GM21619 (cell line): ENCODE measurements around the gene HS6ST1.

ENCODE experiments used
- ATAC-seq: cut with Tn5 transposase; IDR thresholded peaks from one replicate; pipeline ENCODE4 v1.9.1; 2021; ENCODE audit not compliant: unreplicated experiment

Gene HS6ST1, protein sequence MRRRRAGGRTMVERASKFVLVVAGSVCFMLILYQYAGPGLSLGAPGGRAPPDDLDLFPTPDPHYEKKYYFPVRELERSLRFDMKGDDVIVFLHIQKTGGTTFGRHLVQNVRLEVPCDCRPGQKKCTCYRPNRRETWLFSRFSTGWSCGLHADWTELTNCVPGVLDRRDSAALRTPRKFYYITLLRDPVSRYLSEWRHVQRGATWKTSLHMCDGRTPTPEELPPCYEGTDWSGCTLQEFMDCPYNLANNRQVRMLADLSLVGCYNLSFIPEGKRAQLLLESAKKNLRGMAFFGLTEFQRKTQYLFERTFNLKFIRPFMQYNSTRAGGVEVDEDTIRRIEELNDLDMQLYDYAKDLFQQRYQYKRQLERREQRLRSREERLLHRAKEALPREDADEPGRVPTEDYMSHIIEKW

DNA sequence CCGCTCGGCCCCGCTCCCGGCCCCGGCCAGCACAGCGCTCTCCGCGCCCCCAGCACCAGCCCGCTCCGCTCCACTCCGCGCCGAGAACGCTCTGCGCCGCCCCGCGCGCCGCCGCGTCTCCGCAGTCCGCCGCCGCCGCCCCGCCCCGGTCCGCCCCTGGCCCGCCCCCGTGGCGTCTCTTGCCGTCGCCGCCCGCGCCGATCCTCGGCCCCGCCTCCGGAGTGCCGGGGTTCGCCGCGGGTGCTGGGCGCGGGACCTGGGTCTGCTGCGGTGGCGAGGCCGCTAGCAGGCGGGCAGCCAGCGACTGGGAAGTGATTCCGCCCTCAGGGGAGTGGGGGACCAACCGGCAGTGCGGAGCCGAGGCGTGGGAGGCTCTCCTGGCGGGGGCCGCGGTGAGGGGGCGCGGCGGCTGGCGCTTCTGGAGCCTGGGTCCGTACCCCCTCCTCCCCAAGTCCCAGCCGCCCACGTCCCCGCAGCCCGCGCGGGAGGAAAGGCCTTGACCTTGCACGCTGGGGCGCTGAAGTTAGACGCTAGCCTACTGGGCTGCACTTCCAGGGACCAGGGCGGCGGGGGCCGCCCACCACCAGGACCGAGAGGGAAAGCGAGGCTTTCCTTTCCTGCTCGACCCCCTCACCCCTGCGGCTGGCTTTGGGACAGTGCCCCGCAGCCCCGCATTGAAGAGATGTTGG, at the start of gene HS6ST1:
TSS of gene HS6ST1 (minus strand) at position 93 of the 689 bp plus-strand sequence. CDS start 305 bp downstream, outside the sequence.
- ATAC-seq = peak; percentile 66

DNA sequence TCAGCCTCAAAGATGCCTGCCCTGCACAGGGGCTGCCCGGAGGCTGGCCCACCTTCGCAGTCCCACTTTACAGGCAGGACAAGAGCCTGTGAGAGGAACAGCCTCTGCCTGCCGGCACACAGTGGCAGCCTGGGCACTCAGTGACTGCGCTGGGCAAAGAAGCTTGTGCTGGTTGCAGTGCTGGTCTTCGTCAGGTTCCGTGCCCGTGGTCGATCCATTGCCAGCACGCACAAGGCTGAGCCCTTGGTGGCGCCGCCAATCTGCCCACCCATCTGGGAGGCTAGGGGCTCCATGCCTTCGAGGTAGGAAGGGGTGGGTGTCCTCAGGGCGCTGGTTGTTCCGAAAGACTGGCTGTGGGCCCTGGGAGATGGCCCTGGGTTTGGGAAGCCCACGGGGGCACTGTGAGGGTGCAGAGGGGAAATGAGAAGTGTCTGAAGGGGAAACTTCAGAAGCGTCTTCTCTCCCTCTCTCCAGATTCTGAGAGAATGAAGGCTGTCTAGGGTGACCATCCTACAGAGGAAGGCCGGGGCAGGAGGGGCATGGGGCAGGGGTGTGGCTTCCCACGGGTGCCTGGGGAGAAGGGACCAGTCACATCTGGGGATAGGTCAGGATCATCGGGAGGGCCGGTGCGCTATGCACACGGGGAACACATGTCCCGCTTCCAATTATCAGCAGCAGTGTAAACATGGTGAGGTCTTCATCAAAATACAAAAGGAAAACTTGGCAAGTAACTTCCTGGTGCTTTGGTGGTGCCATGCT, 49.1 kb upstream of the HS6ST1 start:
- ATAC-seq = no peak

DNA sequence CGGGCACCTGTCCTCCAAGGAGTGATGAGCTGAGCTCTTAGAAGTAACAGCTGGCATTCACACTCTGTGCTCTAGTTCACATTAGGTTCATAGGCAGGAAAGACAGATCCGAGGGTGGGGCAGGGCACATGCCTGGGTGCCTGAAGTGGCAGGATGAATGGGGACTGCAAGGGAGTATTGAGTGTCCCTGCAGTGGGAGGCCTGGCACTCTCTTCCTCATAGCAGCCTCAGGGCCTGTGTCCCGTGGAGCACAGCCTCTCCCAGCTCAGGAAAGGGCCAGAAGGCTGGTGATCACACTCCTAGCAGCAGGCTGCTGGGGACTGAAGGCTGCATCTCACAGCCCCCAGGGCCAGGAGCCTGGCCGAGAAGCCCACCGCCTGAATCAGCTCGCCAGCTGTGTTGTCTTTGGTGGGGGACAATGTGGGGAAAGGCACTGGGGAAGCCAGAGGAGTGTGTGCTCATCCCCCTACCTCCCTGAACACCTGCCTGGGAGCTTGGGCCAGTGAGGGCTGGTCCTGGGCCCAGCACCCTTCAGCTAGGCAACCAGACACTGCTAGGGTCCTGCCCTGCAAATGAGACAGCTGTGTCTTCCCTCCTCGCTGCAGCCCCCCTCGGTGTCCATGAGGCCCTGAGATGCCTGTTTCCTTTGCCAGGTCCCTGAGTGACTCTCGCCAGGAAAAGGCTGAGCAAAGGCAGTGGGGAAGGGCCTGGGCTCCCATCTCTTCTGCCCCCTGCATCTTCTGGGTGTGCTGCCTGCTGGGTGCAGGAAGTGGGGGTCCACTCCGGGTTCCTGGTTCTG, 48.2 kb upstream of the HS6ST1 start:
- ATAC-seq = no peak

DNA sequence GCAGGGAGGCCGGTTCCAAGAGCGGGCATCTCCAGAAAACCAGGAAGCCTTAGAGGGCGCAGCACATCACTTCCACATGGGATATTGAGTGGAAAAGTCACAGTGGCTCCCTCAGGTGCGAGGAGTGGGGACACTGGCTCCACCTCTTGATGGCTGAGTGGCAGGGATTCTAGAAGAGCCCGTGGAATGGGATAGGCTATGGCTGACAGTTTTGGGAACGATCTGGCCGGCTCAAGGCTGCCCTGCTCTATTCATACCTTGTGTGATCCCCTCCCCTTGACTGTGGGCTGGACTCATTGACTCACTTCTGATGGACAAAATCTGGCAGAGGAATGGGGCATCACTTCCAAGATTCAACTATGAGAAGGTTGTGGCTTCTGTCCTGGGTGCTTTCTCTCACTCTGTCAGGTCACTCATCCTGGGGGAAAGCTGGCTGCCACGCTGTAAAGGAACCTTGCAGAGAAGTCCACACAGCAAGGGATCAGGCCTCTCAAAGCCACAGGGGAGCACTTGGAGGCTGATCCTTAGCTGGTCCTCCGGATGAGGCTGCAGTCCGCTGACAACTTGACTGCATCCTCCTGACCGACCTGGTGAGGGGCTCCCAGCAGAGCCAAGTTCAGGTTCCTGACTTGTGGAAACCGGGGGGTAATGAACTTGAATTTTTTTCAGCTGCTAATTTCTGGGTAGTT, 46.7 kb upstream of the HS6ST1 start:
- no peak for ATAC-seq

DNA sequence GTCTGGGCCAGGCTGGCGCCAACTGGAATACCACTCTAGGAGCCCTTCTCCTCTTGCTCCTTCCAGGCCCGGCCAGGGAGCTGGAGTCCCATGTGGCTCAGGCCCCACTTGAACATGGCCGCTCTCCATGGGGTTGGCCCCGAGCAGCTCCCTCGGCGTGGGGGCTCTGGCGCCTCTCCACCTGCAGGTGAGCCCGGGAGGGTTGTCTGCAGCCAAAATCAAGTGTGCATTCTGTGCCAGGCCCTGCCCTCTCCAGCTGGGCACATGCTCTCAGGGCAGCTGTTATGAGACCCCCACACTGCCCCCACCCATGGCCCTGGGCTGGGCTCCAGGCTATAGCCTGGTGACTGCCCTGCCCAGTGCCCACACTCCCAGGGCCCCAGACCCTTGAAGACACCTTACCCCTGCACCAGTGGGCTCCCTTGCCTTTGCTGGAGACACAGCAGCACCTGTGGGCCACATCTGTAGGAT, 45.8 kb upstream of the HS6ST1 start:
- no peak for ATAC-seq

DNA sequence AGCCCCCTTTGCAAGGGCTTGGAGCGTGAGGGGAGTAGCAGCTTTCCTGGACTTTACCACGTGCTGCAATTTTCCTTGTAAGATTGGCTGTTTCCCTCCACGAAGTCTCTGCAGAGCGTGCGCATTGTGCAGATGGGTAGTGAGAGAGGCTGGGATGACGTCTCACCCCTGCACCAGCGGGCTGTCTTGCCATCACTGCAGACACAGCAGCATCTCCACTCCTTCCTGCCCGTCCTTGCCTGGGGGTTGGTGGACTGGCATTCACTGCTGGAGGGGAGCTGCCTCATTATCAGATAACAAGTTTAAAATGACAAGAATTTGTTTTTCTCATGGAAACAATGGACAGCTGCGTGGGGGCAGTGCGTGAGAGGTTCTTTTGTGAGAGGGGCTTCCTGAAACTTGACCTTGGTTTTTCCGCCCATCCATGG, 45.3 kb upstream of the HS6ST1 start:
- ATAC-seq = no peak

DNA sequence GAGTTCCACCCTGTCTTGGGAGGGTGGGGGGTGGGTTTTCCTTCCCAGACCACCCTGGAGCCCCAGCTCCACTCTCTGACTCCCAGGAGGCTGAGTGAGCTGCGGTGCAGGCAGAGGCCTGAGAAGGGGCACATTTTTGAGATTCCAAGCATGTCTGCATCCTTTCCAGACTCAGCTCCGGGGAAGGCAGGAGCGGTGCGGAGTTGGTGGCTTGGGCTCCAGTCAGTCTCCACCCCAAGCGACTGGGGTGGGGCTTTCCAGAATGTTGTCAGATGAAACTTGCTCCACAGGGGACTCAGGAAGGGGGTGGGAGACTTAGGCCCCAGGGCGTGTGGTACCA, 44.2 kb upstream of the HS6ST1 start:
- no peak for ATAC-seq

DNA sequence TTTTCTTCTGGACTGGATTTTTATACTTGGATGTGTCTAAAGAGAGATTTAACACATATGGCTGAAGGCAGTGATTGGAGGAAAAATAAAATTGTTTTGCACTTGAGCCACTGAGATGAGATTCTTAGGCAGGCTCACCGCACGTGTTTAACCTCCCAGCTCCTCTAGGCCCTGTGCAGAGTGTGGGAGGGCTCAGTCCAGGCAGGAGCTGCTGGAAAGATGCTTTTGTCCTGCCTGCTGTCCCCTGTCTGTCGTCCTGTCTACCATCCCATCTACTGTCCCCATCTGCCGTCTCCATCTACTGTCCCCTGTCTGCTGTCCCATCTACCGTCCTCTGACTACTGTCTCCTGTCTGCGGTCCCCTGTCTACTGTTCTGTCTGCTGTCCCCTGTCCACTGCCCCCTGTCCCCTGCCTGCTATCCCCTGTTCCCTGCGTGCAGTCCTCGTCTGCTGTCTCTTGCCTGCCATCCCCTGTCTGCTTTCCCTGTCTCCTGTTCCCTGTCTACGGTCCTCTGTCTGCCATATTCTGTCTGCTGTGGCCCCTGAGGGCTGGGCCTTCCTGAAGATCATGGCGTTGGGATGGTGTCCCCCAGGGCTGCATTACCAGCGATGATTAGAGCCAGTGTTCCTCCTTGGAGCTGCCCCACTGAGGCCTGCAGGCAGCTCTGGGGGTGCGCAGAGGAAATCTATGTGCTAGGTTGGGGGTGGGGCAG, 43.7 kb upstream of the HS6ST1 start:
- ATAC-seq = no peak

DNA sequence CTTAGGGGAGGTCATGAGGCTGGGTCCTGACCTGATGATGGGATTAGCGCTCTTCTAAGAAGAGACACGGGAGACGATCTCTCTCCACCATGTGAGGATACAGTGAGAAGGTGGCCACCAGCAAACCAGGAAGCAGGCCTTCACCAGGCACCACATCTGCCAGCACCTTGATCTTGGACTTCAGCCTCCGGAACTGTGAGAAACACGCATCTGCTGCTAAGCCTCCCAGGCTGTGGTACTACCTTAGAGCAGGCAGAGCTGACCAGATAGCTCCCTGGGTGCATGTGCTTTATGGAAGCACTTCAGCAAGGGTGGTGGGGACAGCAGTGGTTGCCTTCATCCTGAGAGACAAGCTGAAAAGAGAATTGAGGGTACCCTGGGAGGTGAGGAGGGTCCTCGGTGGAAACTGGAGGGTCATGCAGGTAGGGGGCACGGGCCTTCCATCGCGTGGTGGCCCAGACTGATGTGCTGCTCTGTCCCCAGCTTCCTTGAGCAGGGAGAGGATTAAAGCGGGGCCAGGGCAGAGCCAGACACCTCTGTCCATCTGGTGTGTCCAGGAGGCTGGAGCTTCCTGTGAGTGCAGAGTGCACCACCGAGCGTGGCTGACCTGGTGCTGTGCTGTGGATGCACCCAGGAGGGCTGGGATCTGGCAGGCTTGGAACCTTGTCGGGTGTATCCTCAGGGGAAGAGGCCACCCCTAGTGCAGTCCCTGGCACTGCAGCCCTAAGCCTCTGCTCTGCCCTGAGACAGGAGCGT, 42.9 kb upstream of the HS6ST1 start:
- no peak for ATAC-seq

DNA sequence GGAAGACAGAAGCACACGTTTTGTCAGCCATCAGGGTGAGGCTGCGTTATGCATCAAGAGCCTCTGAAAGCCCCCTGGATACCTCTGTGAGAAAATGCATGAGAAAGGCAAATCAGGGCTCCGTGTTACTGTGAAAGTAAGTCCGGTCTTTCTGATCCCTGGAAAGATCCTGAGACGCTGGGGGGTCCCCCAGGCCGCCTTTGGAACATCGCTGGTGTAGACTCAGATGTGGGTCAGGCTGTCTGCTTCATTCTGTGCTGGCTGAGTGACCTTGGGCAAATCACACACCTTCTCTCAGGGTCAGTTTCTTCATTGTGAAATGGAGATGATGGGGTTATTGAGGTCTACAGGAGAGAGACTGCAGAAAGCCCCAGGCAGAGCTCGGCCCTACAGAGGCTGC, 42.0 kb upstream of the HS6ST1 start:
- ATAC-seq = no peak

DNA sequence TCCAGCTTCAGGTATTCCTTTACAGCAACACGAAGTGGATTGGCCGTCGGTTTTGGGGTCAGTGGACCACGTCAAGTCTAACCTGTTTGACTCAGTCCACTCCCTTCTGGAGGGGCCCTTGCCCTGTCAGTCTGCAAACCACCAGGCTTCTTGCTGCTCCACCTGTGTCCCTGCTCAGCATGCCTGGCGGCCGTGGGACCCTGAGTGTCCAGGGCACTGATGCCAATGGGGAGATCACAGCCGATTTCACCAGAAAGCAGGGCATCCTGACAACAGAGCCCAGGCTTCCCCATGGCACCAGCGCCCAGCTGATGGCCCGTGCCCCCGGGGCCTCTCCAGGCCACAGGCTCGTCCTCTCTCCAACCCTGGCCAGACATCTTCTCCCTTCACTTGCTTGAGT, 41.2 kb upstream of the HS6ST1 start:
- ATAC-seq = no peak

DNA sequence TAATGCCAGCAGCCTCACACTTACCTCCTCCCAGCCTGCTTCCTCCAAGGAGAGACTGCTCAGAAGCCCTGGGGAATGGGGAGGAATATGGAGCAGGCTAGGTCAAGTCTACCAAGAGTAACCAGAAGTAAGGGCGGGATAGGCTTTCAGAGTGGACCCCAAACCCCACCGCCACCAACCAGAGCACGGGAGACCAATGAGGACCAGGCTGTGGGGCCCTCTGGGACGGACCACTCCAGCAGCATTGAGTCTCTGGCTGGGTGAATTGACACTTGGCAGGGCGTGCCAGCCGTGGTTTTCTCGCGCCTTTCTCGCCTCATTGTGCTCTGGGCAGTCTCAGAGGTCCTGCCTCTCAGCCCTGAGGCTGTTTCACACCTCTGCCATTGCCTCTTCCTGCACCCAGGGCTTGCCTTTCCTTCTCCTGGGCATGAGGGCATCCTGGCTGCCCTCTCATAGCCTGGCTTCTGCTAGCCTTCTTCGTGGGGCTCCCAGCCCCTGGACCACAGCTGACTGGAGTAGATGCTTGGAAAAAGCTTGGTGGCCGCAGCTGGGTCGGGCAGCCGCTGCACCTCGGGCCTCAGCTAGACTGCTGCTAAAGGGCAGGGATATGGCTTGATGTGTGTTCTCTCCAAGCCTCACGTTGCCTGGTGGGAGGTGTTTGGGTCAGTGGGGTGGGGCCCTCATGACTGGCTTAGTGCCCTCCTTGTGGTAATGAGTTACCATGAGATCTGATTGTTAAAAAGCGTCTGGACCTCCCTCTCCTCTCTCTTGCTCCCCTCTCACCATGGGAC, 40.5 kb upstream of the HS6ST1 start:
- ATAC-seq = no peak

DNA sequence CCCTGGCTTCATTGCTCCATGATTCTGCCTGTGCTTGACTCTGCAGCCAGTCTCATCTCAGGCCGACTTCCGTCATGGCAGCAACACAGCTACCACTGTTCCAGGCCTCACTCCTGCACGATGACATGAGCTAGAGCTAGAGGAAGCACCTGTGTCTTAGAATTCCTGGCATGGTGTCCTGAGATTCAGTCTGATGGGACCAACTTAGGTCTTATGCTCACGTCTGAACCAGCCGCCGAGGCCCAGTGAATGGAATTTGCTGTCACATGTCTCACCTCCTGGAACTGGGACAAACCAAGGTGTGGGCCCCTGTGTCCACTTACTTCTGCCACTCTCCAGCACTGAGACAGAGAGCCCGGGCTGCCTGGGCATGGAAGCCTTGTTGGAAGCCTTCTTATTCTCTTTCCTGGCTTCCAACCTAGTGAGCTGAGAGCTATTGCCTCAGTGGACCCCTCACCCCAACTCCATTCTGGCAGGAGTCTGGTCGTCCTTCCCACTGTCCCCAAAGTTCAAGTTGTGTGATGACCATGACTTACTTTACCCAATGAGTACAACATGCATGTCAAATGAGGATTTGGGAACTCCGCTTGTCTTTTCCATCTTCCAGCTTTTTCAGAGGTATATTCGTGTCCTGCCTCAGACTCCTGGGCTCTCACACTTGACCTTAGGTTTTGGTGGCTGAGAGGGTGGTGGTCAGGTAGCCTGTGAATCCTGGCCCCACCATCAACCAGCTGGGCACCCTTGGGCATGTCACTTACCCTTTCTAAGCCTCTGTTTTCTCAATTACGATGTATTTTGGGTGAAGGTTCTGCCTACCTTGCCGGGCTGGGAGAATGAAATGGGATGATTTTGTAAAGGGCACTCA, 39.1 kb upstream of the HS6ST1 start:
- no peak for ATAC-seq

DNA sequence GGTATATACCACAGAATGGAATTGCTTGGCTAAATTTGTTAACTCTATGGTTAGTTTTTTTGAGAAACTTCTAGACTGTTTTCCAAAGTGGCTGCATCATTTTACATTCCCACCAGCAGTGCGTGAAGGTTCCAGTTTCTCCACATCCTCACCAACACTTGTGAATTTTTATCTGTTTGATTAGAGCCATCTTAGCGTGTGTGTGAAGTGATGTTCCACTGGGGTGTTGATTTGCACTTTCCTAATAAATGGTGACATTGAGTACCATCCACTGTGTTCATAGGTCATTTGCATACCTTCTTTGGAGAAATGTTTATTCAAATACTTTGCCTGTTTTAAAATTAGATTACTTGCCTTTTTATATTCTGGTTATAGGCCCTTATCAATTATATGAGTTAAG, 37.5 kb upstream of the HS6ST1 start:
- no peak for ATAC-seq

DNA sequence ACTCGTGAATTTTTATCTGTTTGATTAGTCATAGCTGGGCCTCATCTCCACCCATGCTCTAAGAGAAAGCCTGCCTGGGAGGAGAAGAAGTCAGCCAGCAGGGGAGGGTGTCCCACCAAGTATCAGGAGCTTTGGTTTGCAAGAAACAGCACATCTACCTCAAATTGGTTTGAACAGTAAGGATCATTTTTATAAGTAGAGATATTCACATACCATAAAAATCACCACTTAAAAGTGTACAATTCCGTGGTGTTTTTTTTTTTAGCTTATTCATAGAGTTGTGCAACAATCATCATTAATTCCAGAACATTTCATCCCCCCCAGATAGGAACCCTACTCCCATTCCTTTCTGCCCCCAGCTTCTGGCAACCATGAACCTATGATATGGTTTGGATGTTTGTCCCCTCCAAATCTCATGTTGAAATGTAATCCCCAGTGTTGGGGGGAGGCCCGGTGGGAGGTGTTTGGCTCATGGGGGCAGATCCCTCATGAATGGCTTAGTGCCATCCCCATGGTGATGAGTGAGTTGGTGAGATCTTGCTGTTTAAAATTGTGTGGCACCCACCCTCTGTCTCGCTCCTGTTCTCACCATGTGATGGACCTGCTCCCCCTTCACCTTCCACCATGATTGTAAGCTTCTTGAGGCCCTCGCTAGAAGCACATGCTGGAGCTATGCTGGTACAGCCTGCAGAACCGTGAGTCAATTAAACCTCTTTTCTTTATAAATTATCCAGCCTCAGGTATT, 36.2 kb upstream of the HS6ST1 start:
- ATAC-seq = no peak

DNA sequence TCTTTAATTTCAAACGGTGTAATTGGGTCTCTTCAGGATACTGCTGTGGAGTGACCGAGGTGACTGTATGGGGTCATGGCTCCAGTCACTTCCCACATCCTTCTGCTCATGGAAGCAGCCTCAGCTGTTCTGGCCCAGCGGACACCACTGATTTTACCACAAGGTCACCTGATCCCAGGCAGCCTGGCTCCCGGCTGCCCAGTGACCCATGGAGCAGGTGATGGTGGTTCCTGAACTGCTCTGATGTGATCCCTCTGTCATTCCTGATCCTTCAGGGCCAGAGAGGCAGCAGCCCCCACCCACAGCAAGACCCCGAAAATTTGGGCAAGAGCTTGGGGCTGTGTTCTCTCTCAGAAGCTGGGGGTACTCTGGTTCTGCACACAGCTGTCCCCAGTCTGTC, 35.5 kb upstream of the HS6ST1 start:
- ATAC-seq = no peak

DNA sequence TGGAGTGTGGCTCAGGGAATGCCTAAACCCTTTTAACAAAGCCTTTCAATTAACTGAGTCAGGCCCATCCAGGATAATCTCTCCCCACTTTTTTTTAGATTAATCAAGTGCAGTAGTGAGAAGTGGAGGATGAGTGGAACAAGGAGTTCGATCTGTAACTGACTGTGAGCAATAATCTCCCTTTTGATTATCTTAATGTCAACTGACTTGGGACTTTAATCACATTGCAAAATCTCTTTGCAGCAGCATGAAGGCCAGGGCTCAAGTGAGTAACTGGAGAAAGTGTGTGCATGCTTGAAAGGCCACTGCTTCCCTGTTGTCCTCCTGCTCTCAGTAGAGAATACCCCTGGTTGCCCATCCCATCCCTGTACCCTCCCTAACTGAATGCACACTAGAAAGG, 32.1 kb upstream of the HS6ST1 start:
- ATAC-seq = no peak
